Activated CD4-positive, alpha-beta memory T cell treated with anti-CD3 and anti-CD28 coated beads, Interleukin-2, amount 10 ng/mL, durations not matched to agents 7 days and 5 days (primary cell): Measurements from ENCODE around the gene POPDC2. TPM values are rescaled to one million over a fixed set of nuclear protein-coding genes. Genes with fewer than 3 reads are reported as not detected.

ENCODE experiments used
- CTCF ChIA-PET: fragments of 350-600 bp; sonication (Branson Sonifier 250); formaldehyde crosslinking; loops from one replicate; lab custom pipeline; 2021; ENCODE audit warnings: antibody characterized with exemption, inconsistent platforms; lab: Charles Lee
- POLR2A ChIA-PET: fragments of 350-600 bp; sonication (Branson Sonifier 250); formaldehyde crosslinking; loops from one replicate; lab custom pipeline; 2021; ENCODE audit warnings: antibody characterized with exemption; lab: Charles Lee
- DNase-seq: peaks from one replicate; pipeline ENCODE4 v3.0.0-alpha.2; 2020
- H3K27ac Mint-ChIP-seq: one replicate; pipeline ENCODE4 v1.8.0; 2021; ENCODE audit warnings: mild to moderate bottlenecking, mixed read lengths
- H3K27me3 Mint-ChIP-seq: one replicate; pipeline ENCODE4 v1.8.0; 2021; ENCODE audit warnings: mixed read lengths
- H3K36me3 Mint-ChIP-seq: one replicate; pipeline ENCODE4 v1.8.0; 2021; ENCODE audit warnings: low read depth, mixed read lengths
- H3K4me1 Mint-ChIP-seq: one replicate; pipeline ENCODE4 v1.8.0; 2021; ENCODE audit warnings: mixed read lengths
- H3K4me3 Mint-ChIP-seq: one replicate; pipeline ENCODE4 v1.8.0; 2021; ENCODE audit warnings: mild to moderate bottlenecking, mixed read lengths
- H3K9me3 Mint-ChIP-seq: one replicate; pipeline ENCODE4 v1.8.0; 2021; ENCODE audit warnings: mixed read lengths
- total RNA-seq, 2 experiments: library from RNA; stranded (reverse); gene quantifications; one replicate each; pipeline ENCODE4 v1.2.3, GENCODE V29; 2021

POPDC2 gene, protein sequence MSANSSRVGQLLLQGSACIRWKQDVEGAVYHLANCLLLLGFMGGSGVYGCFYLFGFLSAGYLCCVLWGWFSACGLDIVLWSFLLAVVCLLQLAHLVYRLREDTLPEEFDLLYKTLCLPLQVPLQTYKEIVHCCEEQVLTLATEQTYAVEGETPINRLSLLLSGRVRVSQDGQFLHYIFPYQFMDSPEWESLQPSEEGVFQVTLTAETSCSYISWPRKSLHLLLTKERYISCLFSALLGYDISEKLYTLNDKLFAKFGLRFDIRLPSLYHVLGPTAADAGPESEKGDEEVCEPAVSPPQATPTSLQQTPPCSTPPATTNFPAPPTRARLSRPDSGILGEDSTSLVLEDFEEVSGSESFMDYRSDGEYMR
- 1 to 10 TPM; 2.4 to 3.2 TPM for total RNA-seq

DNA sequence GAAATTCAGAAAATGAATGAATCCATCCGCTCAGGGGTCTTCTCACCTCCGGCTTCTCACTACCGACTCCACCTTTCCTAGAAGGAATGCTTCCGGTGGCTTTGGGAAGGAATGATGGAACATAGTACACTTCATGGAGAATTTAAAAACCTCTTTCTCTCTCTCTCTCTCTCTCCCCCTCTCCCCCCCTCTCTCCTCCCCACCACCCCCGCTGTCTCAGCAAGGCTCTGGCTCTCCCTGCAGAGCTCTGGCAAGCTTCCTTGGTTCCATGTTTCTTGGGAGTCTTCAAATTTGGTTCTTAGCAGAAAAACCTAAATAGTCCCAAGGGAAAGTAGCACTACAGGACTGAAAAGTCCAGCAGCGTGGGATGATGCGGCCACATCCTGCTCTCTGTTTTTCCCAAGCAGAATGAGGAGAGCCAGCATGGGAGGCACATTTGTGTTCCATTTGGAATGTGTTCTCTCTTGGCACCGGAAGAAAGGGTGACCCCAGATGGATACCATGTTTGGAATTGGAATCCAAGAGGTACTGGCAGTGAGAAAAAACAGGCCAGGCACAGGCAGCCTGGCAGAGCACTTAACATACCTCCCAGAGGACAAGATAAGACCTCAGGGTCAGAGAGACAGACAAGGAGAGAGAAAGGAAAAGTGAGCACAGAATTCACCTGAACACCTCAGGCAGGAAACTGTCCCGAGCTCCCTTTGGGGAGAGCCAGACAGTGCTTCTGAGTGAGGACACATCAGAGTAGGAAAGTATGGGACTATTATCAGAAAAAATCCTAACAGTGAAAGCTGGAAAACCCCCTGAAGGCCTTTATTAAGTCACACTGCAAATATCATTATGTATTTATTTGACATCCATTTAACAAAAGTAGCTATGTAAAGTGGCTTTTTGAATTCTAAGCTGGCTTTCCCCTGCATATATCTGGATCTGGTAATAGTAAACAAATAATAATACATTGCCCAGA is at the start of gene POPDC2:
Gene POPDC2, minus strand, starts transcription at position 116 of the 967 bp plus-strand sequence. CDS start 166 bp downstream, outside the sequence.
- CTCF ChIA-PET: interaction anchor here (0.6 to 2.1 kb wide), 2 partner anchors 60 to 260 kb away, joined by 4 to 5 read pairs; no protein-coding TSS in a partner anchor

DNA sequence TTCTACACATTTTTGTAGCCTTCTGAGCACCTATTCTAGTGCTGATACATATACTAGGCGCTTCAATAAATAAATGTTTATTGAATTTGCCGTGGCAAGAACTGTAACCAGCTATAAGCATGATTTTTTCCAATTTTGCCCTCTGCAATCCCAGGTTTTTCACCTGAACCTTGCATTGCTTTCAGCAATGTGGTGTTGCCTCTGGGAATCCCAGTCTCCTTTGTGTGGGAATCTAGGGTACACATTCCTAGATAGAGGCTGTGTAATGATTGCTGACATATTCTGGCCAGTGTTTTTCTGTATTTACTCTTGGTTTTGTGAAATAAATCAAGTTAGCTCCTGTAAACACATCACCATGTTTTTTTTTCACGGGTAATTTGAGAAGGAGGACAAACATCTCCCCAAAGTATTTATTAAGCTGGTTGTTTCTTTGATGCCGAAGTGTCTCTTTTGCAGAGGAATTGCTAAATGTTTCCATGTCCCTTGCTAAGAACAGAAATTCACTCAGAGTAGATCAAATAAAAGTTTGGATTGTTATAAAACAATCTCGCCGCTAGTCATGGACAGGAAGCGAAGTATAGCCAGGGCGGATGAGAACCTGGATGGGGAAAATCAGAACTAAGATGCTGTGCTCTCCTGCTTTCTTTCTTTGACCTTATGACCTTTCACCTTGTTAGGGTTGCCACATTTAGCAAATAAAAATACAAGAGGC is 43.6 kb upstream of the POPDC2 start:
- peaks cover 6% of the 10 kb centered on the region for H3K36me3 Mint-ChIP-seq
- peak overlapping the region; percentile 66 for H3K4me3 Mint-ChIP-seq
- DNase-seq: no peak
- ChIA-PET CTCF (no interaction called here), POLR2A (interaction anchor here (1.3 kb wide), 1 partner anchor 645 kb away, joined by 3 read pairs; the partner anchor contains the start of gene LRRC58)
- H3K4me1 Mint-ChIP-seq: peaks cover 37% of the 10 kb centered on the region
- H3K9me3 Mint-ChIP-seq: peaks cover 4% of the 10 kb centered on the region
- no peak overlapping the region for H3K27ac Mint-ChIP-seq
- peaks cover 16% of the 10 kb centered on the region for H3K27me3 Mint-ChIP-seq

More for the DNA sequence above, at the start of gene POPDC2:
- Mint-ChIP-seq H3K4me3 (no peak within 1 kb of the TSS), H3K4me1 (peaks cover 18% of the 10 kb centered on the region), H3K27me3 (no peaks in the 10 kb centered on the region), H3K9me3 (no peaks in the 10 kb centered on the region), H3K36me3 (peaks cover 5% of the 10 kb centered on the region), H3K27ac (no peak within 1 kb of the TSS)
- DNase-seq: no peak
- POLR2A ChIA-PET: interaction anchor here (1.0 to 1.7 kb wide), 2 partner anchors 14 to 18 kb away, joined by 4 read pairs; no protein-coding TSS in a partner anchor

DNA sequence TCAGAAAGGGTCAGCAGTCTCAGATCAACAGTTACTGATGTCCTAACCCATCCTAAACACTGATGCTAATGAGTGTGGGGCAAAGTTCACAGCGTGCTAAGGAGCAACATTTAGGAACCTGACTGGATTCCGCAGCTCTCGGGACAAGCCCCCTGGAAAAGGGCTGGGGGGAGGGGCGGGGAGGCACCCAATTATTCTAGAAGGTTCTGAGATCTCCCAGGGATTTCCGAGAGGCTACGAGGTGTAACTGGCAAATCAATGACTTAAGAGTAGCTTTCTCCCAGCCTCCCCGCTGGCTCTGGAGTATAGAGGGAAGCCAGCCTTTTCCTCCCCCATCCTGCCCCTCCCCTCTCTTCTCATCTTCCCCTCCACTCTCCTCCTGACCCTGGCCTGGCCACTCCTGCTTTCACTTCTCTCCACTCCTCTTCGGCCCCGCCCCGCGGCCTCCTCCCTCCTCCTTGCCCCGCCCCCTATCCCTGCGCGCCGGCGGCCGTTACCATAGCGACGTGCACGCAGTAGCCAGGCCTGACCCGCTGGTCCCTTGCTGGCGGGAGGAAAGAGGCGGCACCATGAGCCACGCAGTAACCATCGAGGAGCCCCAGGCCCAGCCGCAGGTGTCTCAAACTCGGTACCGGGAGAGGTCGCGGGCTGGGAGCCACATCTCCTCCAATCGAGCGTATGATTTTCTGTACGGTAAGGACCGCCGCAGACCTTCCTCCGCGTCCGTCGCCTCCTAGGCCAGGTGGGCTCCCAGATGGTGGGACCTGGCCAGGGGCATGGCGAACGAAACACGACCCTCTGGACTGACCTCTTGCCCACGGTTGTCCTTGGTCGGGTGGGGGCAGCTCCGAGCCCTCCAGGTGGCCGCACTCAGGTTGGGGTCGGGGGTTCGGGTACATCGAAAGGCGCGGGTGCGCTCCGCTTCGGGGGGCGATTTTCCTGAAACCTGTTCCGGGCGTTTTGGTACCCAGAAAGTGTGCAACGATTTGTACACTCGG is 42.4 kb upstream of the POPDC2 start, which contains the start of gene CFAP91:
Gene CFAP91, plus strand, starts transcription at position 493 of the 998 bp plus-strand sequence. Its CDS starts 77 bp downstream, at position 570.
- Mint-ChIP-seq H3K27ac (no peak within 1 kb of the TSS), H3K9me3 (peaks cover 4% of the 10 kb centered on the region), H3K4me3 (peak within 1 kb of the TSS; percentile 66), H3K4me1 (peaks cover 37% of the 10 kb centered on the region), H3K36me3 (peaks cover 6% of the 10 kb centered on the region), H3K27me3 (peaks cover 16% of the 10 kb centered on the region)
- peak; percentile 87 for DNase-seq
- ChIA-PET CTCF (no interaction called here), POLR2A (no interaction called here)

DNA sequence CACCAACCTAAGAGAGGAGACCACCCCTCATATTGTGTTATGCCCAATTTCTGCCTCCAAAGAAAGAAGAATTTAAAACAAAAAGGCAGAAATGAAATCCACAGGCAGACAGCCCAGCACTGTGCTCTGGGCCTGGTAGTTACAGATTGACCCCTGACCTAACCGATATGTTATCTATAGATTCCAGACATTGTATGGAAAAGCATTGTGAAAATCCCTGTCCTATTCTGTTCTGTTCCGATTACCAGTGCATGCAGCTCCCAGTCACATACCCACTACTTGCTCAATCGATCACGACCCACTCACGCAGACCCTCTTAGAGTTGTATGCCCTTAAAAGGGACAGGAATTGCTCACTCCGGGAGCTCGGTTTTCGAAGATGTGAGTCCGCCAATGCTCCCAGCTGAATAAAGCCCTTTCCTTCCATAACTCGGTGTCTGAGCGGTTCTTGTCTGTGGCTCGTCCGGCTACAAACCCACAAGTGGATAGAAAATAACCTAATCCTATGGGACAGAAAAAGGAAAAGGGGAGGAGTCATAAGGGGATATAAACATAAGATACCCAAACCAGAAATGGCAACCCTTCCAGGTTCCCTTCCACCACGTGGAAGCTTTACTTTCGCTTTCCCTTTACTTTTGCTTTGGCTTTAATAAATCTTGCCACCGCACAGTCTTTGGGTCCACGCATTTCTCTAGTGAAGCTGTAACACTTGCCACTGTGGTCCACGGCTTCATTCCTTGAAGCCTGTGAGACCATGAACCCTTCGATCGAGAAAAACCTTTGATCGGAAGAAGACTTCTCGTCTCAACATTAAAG is 40.7 kb upstream of the POPDC2 start:
- H3K9me3 Mint-ChIP-seq: peaks cover 4% of the 10 kb centered on the region
- H3K27ac Mint-ChIP-seq: peak overlapping the region; percentile 22
- ChIA-PET POLR2A (interaction anchor here (0.6 to 1.6 kb wide), 3 partner anchors 24 to 460 kb away, joined by 3 to 4 read pairs (median 4); partner anchors contain the start of gene COX17), CTCF (interaction anchor here (0.9 to 1.2 kb wide), 2 partner anchors 11 to 20 kb away, joined by 3 to 4 read pairs; no protein-coding TSS in a partner anchor)
- peaks cover 6% of the 10 kb centered on the region for H3K36me3 Mint-ChIP-seq
- peaks cover 37% of the 10 kb centered on the region for H3K4me1 Mint-ChIP-seq
- peaks cover 16% of the 10 kb centered on the region for H3K27me3 Mint-ChIP-seq
- no peak for DNase-seq
- no peak overlapping the region for H3K4me3 Mint-ChIP-seq

DNA sequence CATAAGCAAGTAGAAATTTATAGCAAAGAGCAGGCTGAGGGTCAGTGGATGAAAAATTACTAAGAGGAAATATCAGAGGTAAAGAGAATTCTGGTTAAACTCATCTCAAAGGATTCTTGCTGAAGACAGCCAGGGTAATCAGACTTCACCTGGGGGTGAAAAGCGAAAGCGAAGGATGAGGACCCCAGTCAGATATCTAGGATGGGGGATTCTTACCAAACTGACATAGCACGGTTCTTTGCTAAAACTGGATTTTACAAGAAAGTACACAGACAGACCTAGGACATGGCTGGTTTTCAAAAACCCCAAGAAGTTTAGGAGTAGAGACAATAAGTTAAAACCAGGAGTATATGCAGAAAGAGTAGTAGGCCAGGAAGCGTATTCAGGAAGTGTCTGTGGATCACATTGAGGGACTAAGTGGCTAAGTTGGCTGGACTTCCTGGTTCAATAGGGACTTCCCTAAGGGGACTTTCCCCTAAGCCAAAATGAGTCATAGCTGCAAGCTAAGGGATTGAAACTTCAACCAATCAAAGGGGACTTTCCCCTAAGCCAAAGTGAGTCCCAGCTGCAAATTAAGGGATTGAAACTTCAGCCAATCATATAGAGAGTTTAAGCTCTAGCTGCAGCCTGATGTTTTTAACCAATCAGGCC is 40.0 kb upstream of the POPDC2 start:
- H3K4me3 Mint-ChIP-seq: no peak overlapping the region
- peak; percentile 28 for DNase-seq
- H3K4me1 Mint-ChIP-seq: peaks cover 37% of the 10 kb centered on the region
- CTCF ChIA-PET: interaction anchor here (1.2 kb wide), 1 partner anchor 10 kb away, joined by 4 read pairs; no protein-coding TSS in a partner anchor
- H3K36me3 Mint-ChIP-seq: peaks cover 6% of the 10 kb centered on the region
- POLR2A ChIA-PET: interaction anchor here (1.6 kb wide), 2 partner anchors 24 to 395 kb away, joined by 4 read pairs; partner anchors contain the start of gene COX17
- H3K27ac Mint-ChIP-seq: peak overlapping the region; percentile 57
- peaks cover 4% of the 10 kb centered on the region for H3K9me3 Mint-ChIP-seq
- H3K27me3 Mint-ChIP-seq: peaks cover 15% of the 10 kb centered on the region

DNA sequence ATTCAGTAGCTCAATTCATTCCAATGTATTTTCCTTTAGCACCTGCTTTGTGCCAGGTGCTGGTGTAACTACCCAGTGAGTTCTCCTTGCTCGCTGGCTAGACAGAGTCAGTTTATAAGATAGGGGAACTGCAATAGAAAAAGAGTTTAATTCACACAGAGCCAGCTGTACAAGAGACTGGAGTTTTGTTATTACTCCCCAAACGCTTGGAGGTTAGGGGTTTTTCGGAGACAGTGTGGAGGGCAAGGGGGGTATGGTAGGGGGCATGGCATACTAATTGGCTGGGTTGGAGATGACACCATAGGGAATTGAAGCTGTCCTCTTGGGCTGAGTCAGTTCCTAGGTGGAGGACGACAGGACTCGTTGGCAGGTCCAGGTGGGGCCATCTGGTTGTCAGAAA is 37.0 kb upstream of the POPDC2 start:
- no peak overlapping the region for H3K4me3 Mint-ChIP-seq
- no peak overlapping the region for H3K27ac Mint-ChIP-seq
- no peak for DNase-seq
- ChIA-PET CTCF (no interaction called here), POLR2A (no interaction called here)
- H3K4me1 Mint-ChIP-seq: peaks cover 26% of the 10 kb centered on the region
- H3K36me3 Mint-ChIP-seq: peaks cover 6% of the 10 kb centered on the region
- peaks cover 4% of the 10 kb centered on the region for H3K9me3 Mint-ChIP-seq
- H3K27me3 Mint-ChIP-seq: peaks cover 2% of the 10 kb centered on the region

DNA sequence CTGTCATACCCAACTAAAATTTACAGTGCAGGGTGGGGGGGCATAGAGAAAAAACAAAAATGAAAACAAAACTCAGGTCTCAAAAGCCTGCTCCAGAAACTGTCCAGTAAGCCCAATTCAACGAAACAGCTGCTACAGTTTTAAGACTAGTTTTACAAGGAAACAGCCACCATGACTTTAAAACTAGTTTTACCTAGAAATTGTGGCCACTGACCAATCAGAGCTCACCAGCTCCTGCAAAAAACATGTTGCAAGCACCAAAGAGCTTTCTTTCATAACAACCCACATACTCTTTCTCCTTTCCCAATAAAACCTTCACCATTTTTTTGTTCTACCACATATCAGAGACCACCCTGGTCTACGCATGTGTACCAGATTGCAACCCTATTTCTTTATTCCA is 35.1 kb upstream of the POPDC2 start:
- Mint-ChIP-seq H3K4me1 (peaks cover 8% of the 10 kb centered on the region), H3K9me3 (no peaks in the 10 kb centered on the region), H3K27me3 (peaks cover 2% of the 10 kb centered on the region), H3K36me3 (no peaks in the 10 kb centered on the region), H3K27ac (no peak overlapping the region), H3K4me3 (no peak overlapping the region)
- no peak for DNase-seq
- ChIA-PET CTCF (interaction anchor here (0.7 to 0.9 kb wide), 2 partner anchors 135 to 369 kb away, joined by 4 to 6 read pairs; no protein-coding TSS in a partner anchor), POLR2A (no interaction called here)

DNA sequence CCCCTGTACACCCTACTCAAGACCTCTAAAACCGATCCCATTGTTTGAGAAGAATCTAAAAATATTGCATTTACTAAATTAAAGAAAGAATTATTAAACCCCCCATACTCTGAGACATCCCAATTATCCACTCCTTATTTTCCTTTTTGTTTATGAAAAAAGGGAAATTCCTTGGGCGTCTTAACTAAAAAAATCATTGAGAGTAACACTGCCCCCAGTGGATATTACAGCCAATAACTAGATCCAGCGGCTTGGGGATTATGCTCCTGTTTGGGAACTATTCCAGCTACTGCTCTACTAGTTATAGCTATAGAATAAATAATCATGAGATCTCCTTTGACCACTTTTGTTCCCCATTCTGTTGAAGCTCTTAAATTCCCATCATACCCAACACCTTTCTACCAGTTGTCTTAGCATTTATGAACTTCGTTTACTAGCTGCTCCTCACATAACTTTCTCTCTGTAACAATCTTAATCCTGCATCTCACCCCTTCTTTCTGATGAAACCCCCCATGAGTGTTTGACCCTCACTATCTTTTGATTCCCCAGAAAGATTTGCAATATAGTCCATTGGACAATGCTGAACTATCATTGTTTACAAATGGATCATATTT is 29.8 kb upstream of the POPDC2 start:
- Mint-ChIP-seq H3K9me3 (peaks cover 7% of the 10 kb centered on the region), H3K4me3 (no peak overlapping the region), H3K27ac (no peak overlapping the region), H3K4me1 (no peaks in the 10 kb centered on the region), H3K27me3 (peaks cover 10% of the 10 kb centered on the region), H3K36me3 (no peaks in the 10 kb centered on the region)
- CTCF ChIA-PET: interaction anchor here (0.7 to 2.7 kb wide), 5 partner anchors 9 to 656 kb away, joined by 3 to 21 read pairs (median 3); no protein-coding TSS in a partner anchor
- POLR2A ChIA-PET: no interaction called here
- DNase-seq: no peak

DNA sequence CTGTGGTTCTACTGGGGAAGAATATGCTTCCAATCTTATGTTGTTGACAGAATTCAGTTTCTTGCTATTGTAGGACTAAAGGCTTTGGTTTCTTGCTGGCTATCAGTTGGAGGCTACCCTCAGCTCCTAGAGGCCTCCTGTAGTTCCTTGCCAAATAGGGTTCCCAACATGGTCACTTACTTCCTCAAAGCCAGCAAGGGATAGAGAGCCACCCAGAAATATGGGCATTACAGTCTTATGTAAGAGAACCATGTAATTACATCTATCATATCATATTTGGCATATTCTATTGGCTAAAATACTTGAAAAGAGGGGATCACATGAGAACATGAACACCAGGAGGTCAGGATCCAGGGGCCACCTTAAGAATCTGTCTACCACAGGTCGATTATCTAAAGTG is 23.0 kb upstream of the POPDC2 start:
- H3K9me3 Mint-ChIP-seq: peaks cover 7% of the 10 kb centered on the region
- H3K36me3 Mint-ChIP-seq: no peaks in the 10 kb centered on the region
- no peak overlapping the region for H3K27ac Mint-ChIP-seq
- DNase-seq: no peak
- POLR2A ChIA-PET: no interaction called here
- H3K27me3 Mint-ChIP-seq: peaks cover 4% of the 10 kb centered on the region
- CTCF ChIA-PET: interaction anchor here (0.8 to 1.7 kb wide), 2 partner anchors 47 to 125 kb away, joined by 3 read pairs; no protein-coding TSS in a partner anchor
- no peaks in the 10 kb centered on the region for H3K4me1 Mint-ChIP-seq
- H3K4me3 Mint-ChIP-seq: no peak overlapping the region

DNA sequence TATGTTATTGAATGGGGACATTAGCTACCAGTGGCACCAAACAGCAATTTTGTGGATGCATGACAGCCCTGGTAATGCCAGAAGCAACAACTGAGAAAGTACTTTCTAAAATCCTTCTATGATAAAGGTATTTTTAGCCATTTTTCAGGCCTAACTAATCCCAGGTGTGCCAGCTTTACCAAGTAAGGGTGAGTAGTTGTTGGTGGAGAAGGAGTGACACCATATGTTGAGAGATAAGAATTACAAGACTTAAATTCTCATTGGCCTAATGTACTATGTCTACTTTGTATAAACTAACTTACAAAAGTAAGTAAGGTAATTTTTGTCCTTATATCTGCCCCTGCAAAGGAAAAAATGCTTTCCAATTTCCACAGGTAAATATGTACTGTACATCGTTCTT is 20.9 kb upstream of the POPDC2 start:
- DNase-seq: no peak

More for the DNA sequence above, 20.9 kb upstream of the POPDC2 start:
- Mint-ChIP-seq H3K27ac (no peak overlapping the region), H3K27me3 (no peaks in the 10 kb centered on the region), H3K4me3 (no peak overlapping the region), H3K4me1 (peaks cover 9% of the 10 kb centered on the region), H3K9me3 (no peaks in the 10 kb centered on the region), H3K36me3 (peaks cover 4% of the 10 kb centered on the region)
- ChIA-PET CTCF (interaction anchor here (0.9 to 3.2 kb wide), 19 partner anchors 9 to 797 kb away, joined by 3 to 29 read pairs (median 4); partner anchors contain the start of genes B4GALT4, CD80, IGSF11 and TEX55), POLR2A (interaction anchor here (0.9 to 1.9 kb wide), 5 partner anchors 81 to 414 kb away, joined by 3 to 5 read pairs (median 3); partner anchors contain the start of genes TIMMDC1 and TMEM39A)
